ENCODE data around the gene PHF23.

DNA sequence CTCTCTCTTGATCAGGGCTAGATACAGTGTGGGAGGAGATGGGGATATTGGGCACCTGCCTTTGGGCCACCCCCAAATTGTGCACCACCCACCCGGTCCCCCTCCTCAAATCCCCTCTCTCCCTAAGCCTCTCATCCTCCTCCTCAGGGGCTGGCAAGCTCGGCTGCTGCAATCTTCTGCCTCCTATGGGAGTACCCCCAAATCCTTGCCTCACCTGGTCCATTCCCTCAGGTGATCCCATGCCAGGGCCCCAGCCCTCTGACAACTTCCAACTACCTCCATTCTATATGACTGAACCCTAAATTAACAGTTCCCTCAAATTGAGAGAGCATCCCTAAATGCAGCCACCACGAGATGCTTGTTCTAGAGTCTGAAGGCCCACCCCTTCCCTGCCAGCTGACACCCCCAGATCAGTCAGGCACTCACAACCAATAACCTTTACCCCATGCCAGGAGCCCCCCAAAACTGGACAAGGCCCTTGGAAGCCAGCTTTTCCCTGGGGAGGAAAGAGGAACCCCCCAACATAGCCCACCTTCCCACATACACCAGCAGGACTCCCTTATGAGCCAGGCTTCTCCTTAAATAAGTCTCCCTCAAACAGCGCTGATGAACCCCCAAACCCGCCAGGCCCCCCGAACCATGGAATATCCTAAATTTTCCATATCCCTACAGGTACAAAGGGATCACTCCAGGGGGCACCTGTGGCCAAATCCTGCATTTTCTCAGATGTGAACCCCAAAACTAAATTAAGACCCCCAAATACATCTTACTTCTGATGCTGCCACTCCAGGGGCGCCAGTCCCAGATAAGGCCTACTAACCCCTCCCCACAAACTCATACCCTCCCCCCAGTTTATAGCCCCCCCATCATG is 22.8 kb downstream of the PHF23 start:
- TF ChIP-seq, protein P1, sequence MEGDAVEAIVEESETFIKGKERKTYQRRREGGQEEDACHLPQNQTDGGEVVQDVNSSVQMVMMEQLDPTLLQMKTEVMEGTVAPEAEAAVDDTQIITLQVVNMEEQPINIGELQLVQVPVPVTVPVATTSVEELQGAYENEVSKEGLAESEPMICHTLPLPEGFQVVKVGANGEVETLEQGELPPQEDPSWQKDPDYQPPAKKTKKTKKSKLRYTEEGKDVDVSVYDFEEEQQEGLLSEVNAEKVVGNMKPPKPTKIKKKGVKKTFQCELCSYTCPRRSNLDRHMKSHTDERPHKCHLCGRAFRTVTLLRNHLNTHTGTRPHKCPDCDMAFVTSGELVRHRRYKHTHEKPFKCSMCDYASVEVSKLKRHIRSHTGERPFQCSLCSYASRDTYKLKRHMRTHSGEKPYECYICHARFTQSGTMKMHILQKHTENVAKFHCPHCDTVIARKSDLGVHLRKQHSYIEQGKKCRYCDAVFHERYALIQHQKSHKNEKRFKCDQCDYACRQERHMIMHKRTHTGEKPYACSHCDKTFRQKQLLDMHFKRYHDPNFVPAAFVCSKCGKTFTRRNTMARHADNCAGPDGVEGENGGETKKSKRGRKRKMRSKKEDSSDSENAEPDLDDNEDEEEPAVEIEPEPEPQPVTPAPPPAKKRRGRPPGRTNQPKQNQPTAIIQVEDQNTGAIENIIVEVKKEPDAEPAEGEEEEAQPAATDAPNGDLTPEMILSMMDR (conservative IDR thresholded peaks at IDR 0.05 in 1 of 2, IDR thresholded peaks at IDR 0.05 in 1 of 2; ENCODE audit: extremely low read depth in 1 of 2, insufficient read depth in 1 of 2, low read depth in 1 of 2, low read length in 2 of 2): no peak
- no peak for TF ChIP-seq EZH2 (IDR thresholded peaks at IDR 0.05; ENCODE audit: borderline replicate concordance, low read length)
